ENCODE measurements around the gene MYH16.
A peak's percentile ranks its signal among the peaks of the same experiment; 100 is the strongest.
"Not testable (repeated sequence)": the region's sequence is repeated elsewhere in the genome, so short reads cannot be mapped to it uniquely, and the experiment has no call there.

The MYH16 gene

DNA sequence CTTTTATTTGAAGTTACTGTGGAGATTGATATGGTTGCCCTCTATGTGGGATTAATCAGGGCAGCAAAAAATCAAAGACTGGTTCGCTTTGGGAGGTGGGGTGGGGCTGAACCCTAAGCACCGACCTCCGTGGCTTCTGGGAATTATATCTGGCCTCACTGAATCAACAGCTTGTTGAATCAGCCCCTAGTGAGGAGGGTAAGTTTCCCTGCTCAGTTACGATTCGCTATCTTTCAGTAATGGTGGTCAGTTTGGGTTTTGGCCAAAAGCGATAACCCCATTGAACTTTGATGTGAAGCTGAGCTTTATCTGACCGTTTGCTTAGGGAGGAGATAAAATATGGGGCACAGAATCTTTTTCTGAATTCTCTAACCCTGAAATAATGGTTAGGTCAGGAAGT lies 36.5 kb downstream of the MYH16 start:
- DNase-seq = no peak

GRCh38 chr7:99310004-99310403 lies 37.4 kb downstream of the MYH16 start:
- no peak for DNase-seq

- DNase-seq = no peak
Measured at GRCh38 chr7:99311702-99312101, 39.1 kb downstream of the MYH16 start.

- peak; percentile 30 for DNase-seq
Measured at GRCh38 chr7:99312316-99313203, 39.9 kb downstream of the MYH16 start.

- no peak for DNase-seq
Measured at GRCh38 chr7:99313204-99313573, 40.5 kb downstream of the MYH16 start.

DNA sequence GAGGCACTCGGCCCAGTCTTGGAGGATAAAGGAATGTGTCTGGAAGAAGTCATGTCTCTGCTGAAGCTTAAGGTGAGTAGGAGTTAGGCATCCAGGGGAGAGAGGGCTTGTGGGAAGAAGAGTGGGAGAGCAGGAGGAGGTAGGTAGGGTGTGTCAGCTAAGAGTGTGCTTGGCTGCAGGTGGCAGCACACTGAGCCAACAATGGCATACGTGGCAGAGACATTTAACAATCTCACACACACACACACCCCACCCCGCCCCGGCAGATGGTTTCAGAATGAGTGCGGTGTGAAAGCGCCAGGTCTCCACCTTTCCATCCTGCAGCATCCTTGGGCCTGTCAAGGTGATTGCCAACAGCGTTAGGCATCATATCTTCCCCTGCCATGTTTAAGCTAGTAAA lies 41.9 kb downstream of the MYH16 start:
- DNase-seq = no peak

DNA sequence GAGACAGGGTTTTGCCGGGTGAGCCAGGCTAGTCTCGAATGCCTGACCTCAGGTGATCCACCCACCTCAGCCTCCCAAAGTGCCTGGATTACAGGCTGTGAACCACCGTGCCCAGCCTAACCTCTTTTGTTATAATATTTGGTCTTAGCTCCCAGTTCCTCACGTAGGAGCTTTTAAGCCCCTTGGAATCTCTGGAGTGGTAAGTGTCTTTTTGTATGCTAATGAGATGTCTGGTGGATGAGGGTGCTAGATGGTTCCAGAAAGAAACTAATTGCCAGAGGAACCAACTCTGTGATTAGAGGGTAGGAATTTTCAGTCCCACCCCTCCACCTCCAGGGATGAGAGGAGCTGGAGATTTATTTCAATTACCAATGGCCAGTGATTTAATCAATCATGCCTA lies 47.7 kb downstream of the MYH16 start:
- no peak for DNase-seq

DNA sequence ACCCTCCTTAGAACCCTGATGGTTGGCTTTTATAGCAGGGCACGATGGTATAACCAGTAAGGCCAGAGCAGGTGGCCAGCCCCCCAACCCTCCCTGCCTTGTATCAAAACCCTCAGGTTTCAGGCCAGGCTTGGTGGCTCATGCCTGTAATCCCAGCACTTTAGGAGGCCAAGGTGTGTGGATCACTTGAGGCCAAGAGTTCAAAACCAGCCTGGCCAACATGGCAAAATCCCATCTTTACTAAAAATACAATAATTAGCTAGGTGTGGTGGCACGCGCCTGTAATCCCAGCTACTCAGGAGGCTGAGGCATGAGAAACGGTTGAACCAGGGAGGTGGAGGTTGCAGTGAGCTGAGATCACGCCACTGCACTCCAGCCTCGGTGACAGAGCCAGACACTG lies 50.0 kb downstream of the MYH16 start:
- not testable (repeated sequence) for DNase-seq

GRCh38 chr7:99324559-99324958 lies 51.9 kb downstream of the MYH16 start:
- DNase-seq = no peak

GRCh38 chr7:99325001-99325493 lies 52.4 kb downstream of the MYH16 start:
- DNase-seq = no peak

- peak; percentile 89 for DNase-seq
Measured at GRCh38 chr7:99325592-99326407, 53.2 kb downstream of the MYH16 start, which contains the start of gene ARPC1A. TSS of gene ARPC1A (plus strand) at chr7:99325898. CDS start at chr7:99333354, 7,456 bp downstream.

GRCh38 chr7:99326408-99326782 lies 53.8 kb downstream of the MYH16 start:
- DNase-seq = no peak

- DNase-seq = peak; percentile 41
Measured at GRCh38 chr7:99330314-99330961, 57.8 kb downstream of the MYH16 start.

- no peak for DNase-seq
Measured at GRCh38 chr7:99331002-99331401, 58.4 kb downstream of the MYH16 start.

DNA sequence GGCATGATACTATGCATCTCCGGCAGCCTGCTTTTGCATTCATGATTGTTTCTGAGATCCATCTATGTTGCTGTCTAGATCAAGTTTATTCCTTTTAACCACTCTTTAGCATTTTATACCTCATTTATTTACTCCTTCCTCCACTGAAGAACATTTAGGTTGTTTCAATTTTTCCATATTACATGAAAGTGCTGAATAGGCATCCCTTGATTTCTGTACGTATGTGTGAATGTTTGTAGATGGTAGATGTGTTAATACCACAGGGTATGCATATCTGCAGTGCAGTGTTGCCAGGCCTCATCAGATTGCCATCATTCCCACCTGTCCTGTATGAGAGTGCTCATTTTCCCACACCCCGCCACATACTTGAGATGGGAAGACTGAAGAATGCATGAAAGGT lies 67.0 kb downstream of the MYH16 start:
- no peak for DNase-seq

DNA sequence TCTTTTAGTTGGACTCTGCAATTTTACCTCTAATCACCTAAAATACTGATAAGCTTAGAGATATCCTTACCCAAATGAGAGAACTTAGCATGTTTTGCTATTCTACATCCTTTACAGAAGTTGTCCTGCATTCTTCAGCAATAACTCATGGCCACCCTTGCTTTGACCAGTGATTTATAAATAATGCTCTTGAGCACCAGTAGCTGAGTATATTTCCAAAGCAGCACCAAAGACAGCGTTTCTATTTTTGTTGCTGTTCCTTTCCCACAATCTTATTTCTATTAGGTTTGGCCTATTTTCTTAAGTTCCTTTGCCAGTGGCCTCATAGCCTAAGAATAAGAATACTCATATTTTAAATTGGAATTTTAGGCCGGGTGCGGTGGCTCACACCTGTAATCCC lies 68.0 kb downstream of the MYH16 start:
- DNase-seq = no peak

- no peak for DNase-seq
Measured at GRCh38 chr7:99344061-99344647, 71.5 kb downstream of the MYH16 start.

GRCh38 chr7:99350641-99351040 lies 78.0 kb downstream of the MYH16 start:
- DNase-seq = not testable (repeated sequence)

GRCh38 chr7:99352247-99352646 lies 79.6 kb downstream of the MYH16 start:
- DNase-seq = no peak

DNA sequence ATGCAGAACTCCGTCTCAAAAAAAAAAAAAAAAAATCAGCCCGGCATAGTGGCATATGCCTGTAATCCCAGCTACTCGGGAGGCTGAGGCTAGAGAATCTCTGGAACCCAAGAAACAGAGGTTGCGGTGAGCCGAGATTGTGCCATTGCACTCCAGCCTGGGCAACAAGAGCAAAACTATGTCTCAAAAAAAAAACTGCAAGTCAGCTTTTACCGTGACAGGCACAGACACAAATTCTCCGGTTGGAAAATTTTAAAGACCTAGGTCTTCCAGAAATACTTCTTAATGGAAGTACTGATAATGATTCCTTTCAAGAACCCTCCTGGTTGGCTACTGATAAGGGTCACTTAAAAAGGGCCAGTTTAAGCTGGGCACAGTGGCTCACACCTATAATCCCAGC lies 82.5 kb downstream of the MYH16 start:
- DNase-seq = no peak

DNA sequence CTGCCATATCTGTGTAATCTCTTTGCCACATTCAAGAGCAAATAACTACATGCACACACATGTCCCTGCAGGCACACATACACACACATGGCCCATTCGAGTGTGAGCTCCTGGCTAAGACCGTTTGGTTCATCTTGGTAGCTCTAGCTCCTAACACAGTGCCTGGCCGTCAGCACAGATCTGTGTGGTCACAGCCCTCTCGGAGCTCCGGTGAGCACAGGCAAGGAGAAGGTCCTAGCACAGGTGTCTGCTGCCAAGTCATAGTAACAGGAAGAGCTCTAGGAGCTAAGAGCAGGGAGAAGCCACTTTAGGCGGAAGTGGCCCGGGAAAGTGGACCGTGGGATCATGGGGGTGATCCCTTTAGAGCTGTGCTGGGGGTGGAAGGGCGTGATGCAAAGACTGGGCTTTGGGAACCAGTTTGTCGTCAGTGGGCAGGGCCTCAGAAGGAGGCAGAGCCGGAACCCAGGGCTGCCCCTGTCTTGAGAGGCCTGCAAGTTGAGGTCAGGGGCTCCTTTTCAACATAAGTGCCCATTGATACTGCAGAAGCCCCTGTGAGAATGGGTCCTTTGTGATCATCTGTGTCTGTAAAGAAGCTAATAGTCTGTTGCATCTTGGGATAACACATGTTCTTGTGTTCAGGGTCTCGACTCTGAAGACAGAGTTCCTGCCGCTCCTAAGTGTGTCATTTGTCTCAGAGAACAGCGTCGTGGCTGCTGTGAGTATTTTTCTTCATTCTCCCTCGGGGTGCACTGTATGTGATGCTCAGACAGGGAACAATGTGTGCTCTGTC lies 85.3 kb downstream of the MYH16 start:
- DNase-seq = no peak

- not testable (repeated sequence) for DNase-seq
Measured at GRCh38 chr7:99358521-99358920, 85.9 kb downstream of the MYH16 start.

All from kidney glomerular epithelial cell (primary cell).